Natural killer cell (primary cell): ENCODE results near the gene ARID4B. TPM values are rescaled to one million over a fixed set of nuclear protein-coding genes. Genes with fewer than 3 reads are reported as not detected.

Experiments
- ATAC-seq, 3 donors: fragments of 150-1000 bp in 2 of 3; fragments of 200-7000 bp in 1 of 3; cut with Tn5 transposase; 1 replicate in 1 of 3; 2 replicates in 2 of 3; pipeline ENCODE4 v1.10.0; 2021; ENCODE audit warnings: mild to moderate bottlenecking in 2 of 3, moderate library complexity in 2 of 3
- DNase-seq, 2 donors: peaks; one replicate each; pipeline versions ENCODE4 v3.0.0 to v3.0.0-alpha.2; 2013 to 2021; ENCODE audit warnings: mixed read lengths in 1 of 2
- H3K27ac ChIP-seq: one replicate; pipeline ENCODE4 v1.5.1; 2013; ENCODE audit warnings: mild to moderate bottlenecking, low read length
- H3K27me3 ChIP-seq: one replicate; pipeline ENCODE4 v1.6.1; 2013; ENCODE audit warnings: low read length; ENCODE audit not compliant: control insufficient read depth, insufficient read depth
- H3K36me3 ChIP-seq: one replicate; pipeline ENCODE4 v1.6.1; 2013; ENCODE audit warnings: low read length; ENCODE audit not compliant: control insufficient read depth, insufficient read depth
- H3K4me1 ChIP-seq: one replicate; pipeline ENCODE4 v1.6.1; 2013; ENCODE audit warnings: low read length; ENCODE audit not compliant: control insufficient read depth, insufficient read depth
- H3K4me3 ChIP-seq: one replicate; pipeline ENCODE4 v1.5.1; 2013; ENCODE audit warnings: low read length
- H3K9me3 ChIP-seq: one replicate; pipeline ENCODE4 v1.6.1; 2013; ENCODE audit warnings: low read length; ENCODE audit not compliant: control insufficient read depth, insufficient read depth
- H3K27ac Mint-ChIP-seq, 2 donors: one replicate each; pipeline ENCODE4 v1.8.0; 2022; ENCODE audit warnings: mild to moderate bottlenecking in 2 of 2, mixed read lengths in 2 of 2, moderate library complexity in 1 of 2
- H3K27me3 Mint-ChIP-seq, 2 donors: one replicate each; pipeline ENCODE4 v1.8.0; 2022; ENCODE audit warnings: low read depth in 2 of 2, mixed read lengths in 2 of 2
- H3K36me3 Mint-ChIP-seq: one replicate; pipeline ENCODE4 v1.8.0; 2022; ENCODE audit warnings: mixed read lengths
- H3K4me1 Mint-ChIP-seq, 2 donors: one replicate each; pipeline ENCODE4 v1.8.0; 2022; ENCODE audit warnings: mixed read lengths in 2 of 2
- H3K4me3 Mint-ChIP-seq: one replicate; pipeline ENCODE4 v1.8.0; 2022; ENCODE audit warnings: mild to moderate bottlenecking, moderate library complexity, mixed read lengths
- H3K9me3 Mint-ChIP-seq, 2 donors: one replicate each; pipeline ENCODE4 v1.8.0; 2022; ENCODE audit warnings: mixed read lengths in 2 of 2
- WGBS: methylation state at CpG from one replicate; pipeline ENCODE4 v1.1.7; 2013; ENCODE audit warnings: missing lambda C conversion rate; ENCODE audit not compliant: insufficient coverage; 5-methylcytosine and 5-hydroxymethylcytosine counted together
- intact Hi-C: fragments of 100-400 bp; cut with micrococcal nuclease; formaldehyde crosslinking; loops from one replicate; pipeline ENCODE4 v1.14.2; 2022
- total RNA-seq, 4 donors: library from RNA; stranded (reverse); fragments of 120-200 nt in 1 of 4; gene quantifications; one replicate each; pipeline versions ENCODE4 v1.2.3 to v1.2.4, GENCODE V29; 2013 to 2022
- TF ChIP-seq, protein P1 (sequence below): fragments of 200-600 bp; IDR thresholded peaks from one replicate; pipeline ENCODE4 v1.8.0; 2022; ENCODE audit warnings: antibody characterized with exemption

The ARID4B gene
- total RNA-seq, 3 donors from 2014 or later (not counting 1 experiment from before 2014, with no cell fraction given): 161 to 189 (median 178) TPM

DNA sequence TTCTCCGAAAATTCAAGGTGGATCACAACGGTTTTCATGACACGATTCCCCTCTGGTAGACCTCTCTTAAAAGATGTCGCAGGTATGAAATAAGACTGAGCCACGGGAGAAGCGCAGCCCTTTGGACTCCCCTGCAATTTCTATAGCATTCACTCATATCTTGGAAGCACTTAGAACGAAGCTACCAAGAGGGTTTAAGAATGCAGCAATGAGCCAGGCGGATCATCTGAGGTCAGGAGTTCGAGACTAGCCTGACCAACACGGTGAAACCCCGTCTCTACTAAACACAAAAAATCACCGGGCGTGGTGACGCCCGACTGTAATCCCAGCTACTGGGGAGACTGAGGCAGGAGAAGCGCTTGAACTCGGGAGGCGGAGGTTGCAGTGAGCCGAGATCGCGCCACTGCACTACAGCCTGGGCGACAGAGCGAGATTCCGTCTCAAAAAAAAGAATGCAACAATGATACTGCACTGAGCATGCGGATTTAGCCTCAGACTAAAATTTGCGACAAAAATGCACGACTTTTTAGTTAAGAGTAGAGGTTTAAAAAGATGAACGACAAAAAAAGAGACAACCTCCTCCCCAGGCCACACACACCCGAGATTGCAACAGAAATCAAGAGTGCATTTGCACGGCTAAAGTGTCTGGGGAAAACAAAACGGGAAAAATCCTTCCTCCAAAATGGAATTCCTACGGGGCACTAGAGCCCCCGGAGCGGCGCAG lies 200.1 kb downstream of the ARID4B start:
- peak in 1 of 3 donors; percentile 2 for ATAC-seq
- H3K9me3 Mint-ChIP-seq: no peaks in the 10 kb centered on the region
- peaks cover 47% of the 10 kb centered on the region in 2 donors for H3K4me1 Mint-ChIP-seq

DNA sequence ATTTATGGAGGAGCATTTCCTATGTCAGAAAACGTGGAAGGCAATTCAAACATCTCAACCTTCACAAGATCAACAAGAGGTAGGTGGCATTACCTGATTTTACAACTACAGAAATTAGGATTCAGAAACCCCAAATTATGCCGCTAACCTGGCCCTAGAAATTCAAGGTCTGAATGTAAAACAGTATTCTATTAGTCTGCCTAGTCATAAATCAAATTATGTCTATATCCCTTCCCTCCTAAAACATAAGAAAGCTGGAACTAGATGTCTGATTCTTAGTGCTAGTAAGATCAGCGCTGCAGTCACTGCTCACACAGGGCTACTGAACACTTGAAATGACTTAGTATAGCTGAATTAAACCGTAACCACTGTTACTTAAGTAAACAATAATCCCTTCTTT lies 200.8 kb downstream of the ARID4B start:
- peaks cover 29% of the 10 kb centered on the region for H3K4me1 ChIP-seq
- DNase-seq (no peak), ATAC-seq (no peak)
- Mint-ChIP-seq H3K4me1 (peaks cover 54% of the 10 kb centered on the region in 2 donors), H3K9me3 (no peaks in the 10 kb centered on the region), H3K27me3 (no peaks in the 10 kb centered on the region), H3K4me3 (peak overlapping the region; percentile 98), H3K36me3 (no peaks in the 10 kb centered on the region), H3K27ac (peak overlapping the region; percentile 96)
- peaks cover 3% of the 10 kb centered on the region for H3K36me3 ChIP-seq
- no peak overlapping the region for H3K27ac ChIP-seq
- 30% methylated on average over 4 of the region's 4 CpGs for WGBS
- TF ChIP-seq, protein P1, sequence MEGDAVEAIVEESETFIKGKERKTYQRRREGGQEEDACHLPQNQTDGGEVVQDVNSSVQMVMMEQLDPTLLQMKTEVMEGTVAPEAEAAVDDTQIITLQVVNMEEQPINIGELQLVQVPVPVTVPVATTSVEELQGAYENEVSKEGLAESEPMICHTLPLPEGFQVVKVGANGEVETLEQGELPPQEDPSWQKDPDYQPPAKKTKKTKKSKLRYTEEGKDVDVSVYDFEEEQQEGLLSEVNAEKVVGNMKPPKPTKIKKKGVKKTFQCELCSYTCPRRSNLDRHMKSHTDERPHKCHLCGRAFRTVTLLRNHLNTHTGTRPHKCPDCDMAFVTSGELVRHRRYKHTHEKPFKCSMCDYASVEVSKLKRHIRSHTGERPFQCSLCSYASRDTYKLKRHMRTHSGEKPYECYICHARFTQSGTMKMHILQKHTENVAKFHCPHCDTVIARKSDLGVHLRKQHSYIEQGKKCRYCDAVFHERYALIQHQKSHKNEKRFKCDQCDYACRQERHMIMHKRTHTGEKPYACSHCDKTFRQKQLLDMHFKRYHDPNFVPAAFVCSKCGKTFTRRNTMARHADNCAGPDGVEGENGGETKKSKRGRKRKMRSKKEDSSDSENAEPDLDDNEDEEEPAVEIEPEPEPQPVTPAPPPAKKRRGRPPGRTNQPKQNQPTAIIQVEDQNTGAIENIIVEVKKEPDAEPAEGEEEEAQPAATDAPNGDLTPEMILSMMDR: no peak
- no peaks in the 10 kb centered on the region for H3K27me3 ChIP-seq
- intact Hi-C loops: loop anchor here (10.0 kb wide), 1 partner anchor 198 kb away; the partner anchor contains the start of genes ARID4B and GGPS1
- peak overlapping the region; percentile 98 for H3K4me3 ChIP-seq
- no peaks in the 10 kb centered on the region for H3K9me3 ChIP-seq

More for the DNA sequence above, 200.1 kb downstream of the ARID4B start:
- Histone ChIP-seq H3K4me1 (peaks cover 29% of the 10 kb centered on the region), H3K27me3 (no peaks in the 10 kb centered on the region), H3K9me3 (no peaks in the 10 kb centered on the region), H3K4me3 (peak overlapping the region; percentile 98), H3K27ac (peak overlapping the region; percentile 90), H3K36me3 (peaks cover under 1% of the 10 kb centered on the region)
- DNase-seq: peak in 1 of 2 donors; percentile 62
- Mint-ChIP-seq H3K27me3 (no peaks in the 10 kb centered on the region), H3K4me3 (peak overlapping the region; percentile 98), H3K27ac (peak overlapping the region; percentile 96), H3K36me3 (no peaks in the 10 kb centered on the region)
- 2% methylated on average over 33 of the region's 35 CpGs for WGBS
- TF ChIP-seq, protein P1: no peak
- intact Hi-C loops: loop anchor here (1.0 to 10.0 kb wide), 2 partner anchors 33 to 197 kb away; partner anchors contain the start of genes ARID4B, GGPS1 and RBM34

- no CpG with 5 or more reads among the region's 1 CpG for WGBS
- no peaks in the 10 kb centered on the region for H3K9me3 ChIP-seq
- Mint-ChIP-seq H3K4me1 (peaks cover 60 to 62% of the 10 kb centered on the region in 2 donors), H3K36me3 (no peaks in the 10 kb centered on the region), H3K4me3 (peak overlapping the region; percentile 21), H3K9me3 (no peaks in the 10 kb centered on the region), H3K27ac (peak overlapping the region; percentile 31 to 73), H3K27me3 (no peaks in the 10 kb centered on the region)
- DNase-seq: no peak
- intact Hi-C loops: loop anchor here (10.0 kb wide), 1 partner anchor 200 kb away; the partner anchor contains the start of genes ARID4B and GGPS1
- H3K4me1 ChIP-seq: peaks cover 29% of the 10 kb centered on the region
- TF ChIP-seq, protein P1: no peak
- no peak overlapping the region for H3K4me3 ChIP-seq
- no peak for ATAC-seq
- H3K27ac ChIP-seq: no peak overlapping the region
- H3K27me3 ChIP-seq: no peaks in the 10 kb centered on the region
- peaks cover 15% of the 10 kb centered on the region for H3K36me3 ChIP-seq
These were observed 203.3 kb downstream of the ARID4B start for GRCh38 chr1:235124665-235125064.
